LHCN-M2 (cell line): ENCODE data around the gene WDCP. TPM values are rescaled to one million over a fixed set of nuclear protein-coding genes. Genes with fewer than 3 reads are reported as not detected.
"Not testable (repeated sequence)": the region's sequence is repeated elsewhere in the genome, so short reads cannot be mapped to it uniquely, and the experiment has no call there.

Source experiments
- DNase-seq: peaks from one replicate; pipeline ENCODE4 v3.0.0-alpha.2; 2012; ENCODE audit warnings: low read depth
- total RNA-seq: library from RNA; depleted of rRNA; stranded (reverse); fragments of >200 nt; gene quantifications from 2 replicates; pipeline ENCODE4 v1.2.3, GENCODE V29; 2014

Gene WDCP
- total RNA-seq, 1 experiment from 2014 or later: 14.3 TPM

DNA sequence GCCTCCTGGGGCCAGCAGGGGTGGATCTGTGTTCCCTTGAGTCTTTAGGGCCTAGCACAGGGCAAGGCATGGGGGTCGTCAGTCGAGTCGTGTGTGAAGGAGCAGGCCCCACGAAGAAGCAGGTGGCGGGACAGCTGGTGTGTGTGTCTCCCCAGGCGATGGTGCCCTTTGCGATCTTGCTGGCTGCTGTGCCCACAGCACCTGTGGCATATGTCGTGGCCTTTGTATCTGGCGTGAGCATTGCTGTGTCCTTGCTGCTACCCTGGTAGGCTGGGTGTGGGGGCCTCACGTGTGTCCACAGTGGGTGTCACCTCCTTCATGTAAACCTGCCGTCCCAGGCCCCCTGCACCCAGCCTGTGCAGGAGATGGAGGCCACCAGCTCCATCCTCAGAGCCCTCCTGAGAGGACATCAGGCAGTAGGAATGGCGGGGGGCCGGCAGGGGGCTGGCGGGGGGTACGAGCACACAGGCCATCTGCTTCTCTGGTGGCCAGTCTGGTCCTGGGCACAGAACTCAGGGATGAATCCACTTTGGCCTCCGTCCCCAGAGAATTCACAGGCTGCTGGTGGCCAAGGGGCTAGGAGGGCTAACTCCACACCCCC, 24.1 kb downstream of the WDCP start:
- no peak for DNase-seq

DNA sequence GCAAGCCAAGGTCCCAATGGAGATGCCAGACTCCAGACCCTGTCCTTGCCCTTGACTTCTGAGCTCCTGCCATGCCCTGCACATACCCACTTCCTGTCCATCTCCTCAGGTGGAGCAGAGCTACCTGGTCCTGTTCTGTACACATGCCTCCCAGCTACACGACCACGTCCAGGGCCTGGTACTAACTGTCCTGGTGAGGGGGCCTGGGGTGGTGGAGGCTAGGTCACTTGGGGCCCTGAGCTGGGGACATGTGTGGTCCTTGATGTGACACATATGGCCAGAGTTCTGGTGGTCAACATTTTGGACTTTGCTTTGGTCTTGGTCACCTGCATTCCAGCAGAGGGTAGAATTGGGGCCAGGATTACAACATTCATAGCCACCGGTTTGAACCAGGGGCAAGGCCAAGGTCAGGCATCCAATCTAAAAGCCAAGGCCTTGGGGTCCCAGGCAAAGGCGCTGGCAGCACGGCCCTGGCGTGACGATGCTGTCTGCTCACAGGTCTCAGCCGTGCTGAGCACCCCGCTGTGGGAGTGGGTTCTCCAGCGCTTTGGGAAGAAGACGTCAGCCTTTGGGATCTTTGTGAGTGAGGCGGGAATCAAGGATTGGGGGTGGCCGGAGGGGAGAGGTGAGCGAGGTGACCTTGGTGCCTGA, 24.7 kb downstream of the WDCP start:
- DNase-seq: no peak

DNA sequence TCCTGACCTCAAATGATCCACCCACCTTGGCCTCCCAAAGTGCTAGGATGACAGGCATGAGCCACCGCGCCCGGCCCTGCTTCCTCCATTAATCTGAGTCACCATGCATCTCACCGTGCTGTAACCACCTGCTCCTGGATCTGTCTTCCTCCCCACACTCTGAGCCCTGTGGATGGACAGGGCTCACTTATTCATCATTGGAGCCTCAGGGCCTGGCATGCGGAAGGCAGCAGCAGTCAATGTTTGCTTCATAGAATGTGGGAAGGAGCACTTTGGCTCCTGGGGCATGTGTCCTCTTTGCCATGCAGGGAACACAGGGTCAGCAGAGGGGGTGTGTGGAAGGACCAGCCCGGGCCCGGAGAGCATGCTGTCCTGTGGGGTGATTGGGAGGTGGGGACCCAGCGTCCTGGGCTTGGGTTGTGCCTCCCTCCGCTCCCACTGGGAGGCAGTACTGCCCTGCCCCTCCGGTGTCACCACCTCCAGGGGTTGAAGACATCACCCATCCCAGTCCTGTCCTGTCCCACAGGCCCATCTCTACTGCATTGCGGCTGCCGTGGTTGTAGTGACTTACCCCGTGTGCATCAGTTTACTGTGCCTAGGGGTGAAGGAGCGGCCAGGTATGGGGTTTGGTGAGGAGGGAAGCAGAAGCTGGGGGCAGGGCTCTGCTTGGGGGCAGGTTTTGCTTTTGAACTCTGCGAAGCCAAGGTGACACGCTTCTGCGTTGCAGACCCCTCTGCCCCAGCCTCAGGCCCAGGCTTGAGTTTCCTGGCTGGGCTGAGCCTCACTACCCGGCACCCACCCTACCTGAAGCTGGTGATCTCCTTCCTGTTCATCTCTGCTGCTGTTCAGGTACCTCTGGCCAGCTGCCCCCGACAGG, 25.8 kb downstream of the WDCP start:
- DNase-seq: peak; percentile 40

DNA sequence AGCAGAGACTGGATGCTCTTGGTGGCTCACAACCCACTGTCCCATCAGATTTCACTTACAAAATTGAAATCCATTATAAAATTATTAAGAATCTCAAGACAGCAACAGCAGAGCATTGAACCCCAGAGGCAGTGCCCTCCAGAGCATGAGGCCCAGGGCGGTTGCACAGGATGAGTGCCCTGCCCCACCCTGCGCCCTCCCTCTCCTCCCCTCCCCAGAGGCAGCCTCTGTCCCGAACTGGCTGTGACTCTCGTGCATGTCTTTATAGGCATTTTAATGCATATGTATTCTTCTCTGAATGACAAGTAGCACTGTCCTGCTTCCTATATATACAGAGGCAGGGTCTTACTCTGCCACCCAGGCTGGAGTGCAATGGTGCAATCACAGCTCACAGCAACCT, 26.9 kb downstream of the WDCP start:
- no peak for DNase-seq

DNA sequence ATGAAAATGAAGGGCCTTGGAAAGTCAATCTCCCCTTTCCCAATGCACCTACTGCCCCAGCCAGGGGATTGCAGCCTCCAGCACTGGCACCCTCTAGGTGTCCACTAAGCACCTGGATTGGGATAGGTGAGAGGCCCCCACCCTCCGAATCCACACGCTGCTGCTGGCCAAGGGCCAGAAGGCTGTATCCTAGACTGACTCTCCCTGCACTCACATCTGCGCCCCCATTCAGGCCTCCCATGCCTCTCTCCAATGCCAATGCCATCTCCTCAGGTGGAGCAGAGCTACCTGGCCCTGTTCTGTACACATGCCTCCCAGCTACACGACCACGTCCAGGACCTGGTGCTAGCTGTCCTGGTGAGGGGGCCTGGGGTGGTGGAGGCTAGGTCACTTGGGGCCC, 27.5 kb downstream of the WDCP start:
- no peak for DNase-seq

DNA sequence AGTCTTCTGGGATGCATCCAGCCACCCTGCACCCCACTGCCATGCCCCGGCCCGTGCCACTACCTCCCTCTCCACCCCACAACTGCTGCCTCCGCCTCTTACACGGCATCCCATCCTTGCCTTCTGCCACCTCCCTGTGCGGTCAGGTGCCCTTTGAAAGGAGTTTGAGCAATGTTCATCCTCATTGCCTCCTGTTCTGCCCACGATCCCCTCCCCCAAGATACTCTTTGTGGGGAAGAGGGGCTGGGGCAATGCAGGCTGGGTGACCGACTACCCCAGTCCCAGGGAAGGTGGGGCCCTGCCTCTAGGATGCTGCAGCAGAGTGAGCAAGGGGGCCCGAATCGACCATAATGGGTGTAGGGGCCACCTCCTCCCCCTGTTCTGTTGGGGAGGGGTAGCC, 28.9 kb downstream of the WDCP start:
- no peak for DNase-seq

DNA sequence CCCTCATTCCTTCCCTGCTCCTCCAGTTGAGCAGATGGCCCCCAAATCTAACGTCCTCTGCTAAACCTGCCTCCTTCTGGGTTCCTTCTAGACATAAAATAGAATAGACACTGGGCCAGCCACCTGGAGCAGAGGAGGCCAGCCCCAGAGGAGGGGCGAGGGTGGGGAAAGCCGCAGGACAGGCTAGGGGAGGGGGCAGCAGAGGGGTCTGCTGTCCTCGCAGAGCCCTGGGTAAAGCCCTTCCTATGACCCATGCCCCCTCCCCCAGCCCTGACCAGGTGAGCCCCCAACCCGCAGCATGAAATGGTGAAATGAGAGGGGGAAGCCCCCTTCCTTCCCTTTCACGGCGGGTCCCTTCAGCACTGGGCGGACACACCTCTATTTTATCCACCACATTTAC, 29.5 kb downstream of the WDCP start:
- no peak for DNase-seq

DNA sequence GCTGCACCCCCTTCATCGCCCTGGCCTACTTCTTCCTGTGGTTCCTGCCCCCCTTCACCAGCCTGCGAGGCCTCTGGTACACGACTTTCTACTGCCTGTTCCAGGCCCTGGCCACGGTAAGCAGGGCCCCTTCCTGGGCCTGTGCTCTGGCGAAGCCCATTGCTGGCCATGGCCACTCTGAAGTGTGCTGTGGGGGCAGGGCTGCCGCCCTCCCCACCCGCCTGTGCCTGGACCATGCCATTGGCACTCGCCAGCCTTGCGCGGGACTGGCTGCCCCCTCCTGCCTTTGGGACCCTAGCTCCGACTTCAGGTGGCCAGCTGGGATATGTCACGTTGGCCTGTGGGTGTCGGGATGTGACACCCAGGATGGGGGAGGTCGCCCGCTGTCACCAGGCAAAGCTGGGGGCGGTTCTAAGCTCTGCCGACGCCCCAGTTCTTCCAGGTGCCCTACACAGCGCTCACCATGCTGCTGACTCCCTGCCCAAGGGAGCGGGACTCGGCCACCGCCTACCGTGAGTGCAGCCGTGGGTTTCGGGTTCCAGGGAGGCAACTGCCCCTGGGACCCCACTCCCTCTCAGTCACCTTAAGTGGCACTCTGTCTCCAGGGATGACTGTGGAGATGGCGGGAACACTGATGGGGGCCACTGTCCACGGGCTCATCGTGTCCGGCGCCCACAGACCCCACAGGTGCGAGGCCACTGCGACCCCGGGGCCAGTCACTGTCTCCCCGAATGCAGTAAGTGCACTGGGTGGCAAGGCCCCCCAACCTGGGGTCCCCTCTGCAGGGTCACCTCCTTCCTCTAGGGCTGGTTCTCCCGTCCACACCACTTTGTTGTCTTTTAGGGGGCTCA, 30.1 kb downstream of the WDCP start:
- DNase-seq: no peak

DNA sequence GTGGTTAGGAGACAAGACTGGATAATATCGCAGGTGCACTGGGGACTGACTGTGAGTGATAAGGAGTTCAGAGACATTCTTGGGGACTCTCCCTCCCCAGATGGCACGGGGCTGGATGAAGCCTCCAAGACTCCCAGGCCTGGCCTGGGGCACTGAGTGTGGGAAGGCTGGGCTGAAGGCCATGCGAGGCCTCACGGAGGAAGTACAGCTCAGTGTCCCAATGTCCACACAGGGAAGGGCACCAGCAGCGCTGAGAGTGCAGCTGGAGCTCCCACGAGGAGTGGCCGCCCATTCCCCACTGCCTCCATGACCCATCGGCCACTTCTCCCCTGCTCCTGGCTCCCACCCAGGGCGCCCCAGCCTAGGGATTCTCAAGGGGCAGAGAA, 30.8 kb downstream of the WDCP start:
- DNase-seq: no peak

DNA sequence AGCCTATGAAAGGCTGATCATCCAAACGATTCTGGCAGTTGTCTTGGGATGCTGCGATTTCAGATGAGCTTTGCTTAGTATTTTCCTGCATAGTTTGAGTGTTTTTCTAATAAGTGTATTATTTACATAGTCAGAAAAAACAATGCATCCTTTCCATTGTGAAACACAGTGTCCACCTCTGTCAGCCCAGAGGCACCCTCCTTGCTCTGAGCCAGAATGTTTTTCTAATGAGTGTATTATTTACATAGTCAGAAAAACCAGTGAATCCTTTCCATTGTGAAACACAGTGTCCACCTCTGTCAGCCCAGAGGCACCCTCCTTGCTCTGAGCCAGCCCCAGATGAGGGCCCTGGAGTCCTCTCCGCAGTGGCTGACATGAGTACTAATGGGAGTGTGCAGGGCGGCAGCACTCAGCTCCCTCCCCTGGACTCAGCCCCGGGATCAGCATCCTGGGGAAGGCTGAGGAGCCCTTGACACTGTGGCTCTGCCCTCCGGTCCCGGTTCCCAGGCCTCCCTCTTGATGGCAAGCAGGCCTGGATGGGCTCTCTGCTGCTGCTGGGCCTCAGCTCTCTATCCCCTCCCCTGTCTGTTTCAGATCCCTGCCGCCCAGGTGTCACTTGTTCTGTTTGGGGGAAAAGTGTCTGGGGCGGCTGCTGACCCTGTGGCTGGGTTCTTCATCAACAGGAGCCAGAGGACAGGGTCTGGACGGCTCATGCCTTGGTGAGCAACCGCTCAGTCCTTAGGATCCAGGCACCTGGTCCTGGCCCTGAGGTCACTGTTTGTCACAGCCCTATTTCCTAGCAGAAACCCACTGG, 31.4 kb downstream of the WDCP start:
- peak; percentile 90 for DNase-seq

DNA sequence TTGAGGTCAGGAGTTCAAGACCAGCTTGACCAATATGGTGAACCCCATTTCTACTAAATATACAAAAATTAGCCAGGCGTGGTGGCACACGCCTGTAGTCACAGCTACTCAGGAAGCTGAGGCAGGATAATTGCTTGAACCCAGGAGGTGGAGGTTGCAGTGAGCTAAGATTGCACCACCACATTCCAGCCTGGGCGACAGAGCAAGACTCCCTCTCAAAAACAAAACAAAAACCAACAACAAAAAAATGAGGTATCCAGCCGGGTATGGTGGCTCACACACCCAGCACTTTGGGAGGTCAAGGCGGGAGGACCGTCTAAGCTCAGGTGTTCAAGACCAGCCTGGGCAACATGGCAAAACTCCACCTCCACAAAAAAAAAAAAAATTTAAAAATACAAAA, 32.3 kb downstream of the WDCP start:
- not testable (repeated sequence) for DNase-seq

DNA sequence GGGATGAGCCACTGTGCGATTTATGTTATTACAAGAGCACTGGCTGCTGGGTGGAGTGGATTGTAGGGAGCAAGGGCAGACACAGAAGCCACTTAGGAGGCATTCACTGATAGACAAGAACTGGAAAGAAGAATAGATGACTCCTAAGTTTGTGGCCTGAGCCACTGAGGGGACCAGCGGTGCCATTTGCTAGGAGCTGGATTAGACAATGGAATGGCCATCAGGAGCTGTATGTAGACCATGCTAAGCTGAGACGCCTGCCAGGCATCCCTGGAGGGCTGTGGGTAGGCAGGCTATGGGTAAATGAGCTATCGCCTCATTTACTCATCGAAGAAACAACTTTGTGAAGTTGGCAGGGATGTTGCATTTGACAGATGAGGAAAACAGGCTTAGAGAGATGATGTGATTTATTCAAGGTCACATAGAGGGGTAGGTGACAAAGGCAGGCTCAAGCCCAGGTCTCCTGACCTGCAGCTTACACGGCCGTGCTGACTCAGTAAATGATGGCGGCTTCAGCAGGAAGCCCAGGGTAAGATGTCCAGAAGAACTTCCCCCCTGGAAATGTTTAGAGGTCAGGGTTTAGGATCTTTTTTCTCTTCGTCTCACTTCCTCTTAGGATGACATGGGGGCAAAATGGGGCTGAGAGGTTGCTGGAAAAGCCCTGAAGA, 34.5 kb downstream of the WDCP start:
- DNase-seq: no peak

DNA sequence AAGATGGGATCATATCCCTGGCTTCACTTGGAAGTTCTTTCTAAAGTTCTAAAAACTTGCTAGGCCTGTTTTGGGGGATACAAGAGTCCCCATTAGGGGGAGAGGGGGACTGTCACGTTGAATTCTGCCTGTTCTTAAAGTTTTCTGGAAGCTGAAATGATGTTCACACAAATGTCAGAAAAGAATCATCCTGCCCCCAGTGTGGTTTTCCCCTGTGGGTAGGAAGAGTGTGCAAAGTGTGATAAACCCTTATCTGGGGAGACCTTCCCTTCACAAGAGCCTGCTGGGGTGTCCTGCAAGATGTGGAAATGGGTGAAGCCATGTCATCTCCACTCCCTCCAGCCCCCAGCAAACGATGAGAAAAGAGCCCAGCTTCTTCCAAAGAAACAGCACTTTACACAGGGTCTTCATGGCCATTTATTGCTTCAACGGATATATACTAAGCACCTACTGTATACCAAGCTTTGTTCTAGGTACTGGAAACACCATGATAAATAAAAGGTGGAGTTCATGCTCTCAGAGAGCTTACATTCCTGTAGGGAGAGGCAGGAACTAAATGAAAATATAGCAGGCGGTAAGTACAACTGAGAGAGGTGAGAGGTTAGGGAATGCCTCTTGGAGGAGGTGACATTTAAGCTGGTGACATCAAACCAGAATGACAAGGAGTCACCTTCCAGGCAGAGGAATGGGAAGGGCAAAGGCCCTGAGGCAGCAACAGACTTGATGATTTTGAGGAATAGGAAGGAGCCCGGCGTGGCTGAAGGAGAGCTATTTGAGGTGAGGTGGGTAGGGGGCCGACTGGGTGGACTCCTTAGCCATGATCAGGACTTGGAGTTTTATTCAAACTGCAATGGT, 35.7 kb downstream of the WDCP start:
- DNase-seq: no peak

DNA sequence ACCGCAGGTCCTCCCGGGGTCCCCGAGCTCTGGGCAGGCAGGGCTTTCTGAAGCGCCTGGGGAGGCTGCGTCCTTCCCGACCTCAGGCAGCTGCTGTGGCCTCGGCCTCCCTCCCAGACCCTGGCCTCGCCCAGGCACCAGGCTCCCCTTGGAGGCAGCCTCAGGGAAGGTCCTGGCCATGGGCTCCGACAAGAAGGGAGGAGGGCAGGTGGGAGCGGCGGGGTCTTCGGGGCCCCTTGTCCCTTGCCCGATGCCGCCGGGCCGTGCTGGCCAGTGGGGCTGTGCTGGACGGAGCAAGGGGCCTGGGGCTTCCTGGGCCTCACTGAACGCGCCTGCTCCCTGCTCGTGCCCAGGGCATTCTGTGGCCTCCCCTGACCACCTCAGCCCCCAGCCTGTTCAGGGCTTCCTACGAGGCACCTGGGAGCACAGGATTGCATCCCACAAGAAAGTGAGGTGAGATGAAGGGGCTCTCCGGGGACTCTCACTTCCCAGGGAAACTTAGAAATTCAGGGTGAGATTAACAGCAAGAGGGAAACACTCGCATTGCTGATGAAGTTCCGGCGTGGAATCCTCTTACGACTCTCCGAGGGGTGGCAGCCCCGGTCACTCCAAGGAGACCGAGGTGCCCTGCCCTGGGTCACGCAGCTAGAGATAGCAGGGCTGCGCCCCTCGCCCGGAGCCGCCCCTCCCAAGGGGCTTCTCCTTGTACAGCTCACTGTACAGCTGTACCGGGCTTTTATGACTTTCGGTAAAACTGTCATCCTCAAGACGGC, 36.5 kb downstream of the WDCP start:
- DNase-seq: no peak

DNA sequence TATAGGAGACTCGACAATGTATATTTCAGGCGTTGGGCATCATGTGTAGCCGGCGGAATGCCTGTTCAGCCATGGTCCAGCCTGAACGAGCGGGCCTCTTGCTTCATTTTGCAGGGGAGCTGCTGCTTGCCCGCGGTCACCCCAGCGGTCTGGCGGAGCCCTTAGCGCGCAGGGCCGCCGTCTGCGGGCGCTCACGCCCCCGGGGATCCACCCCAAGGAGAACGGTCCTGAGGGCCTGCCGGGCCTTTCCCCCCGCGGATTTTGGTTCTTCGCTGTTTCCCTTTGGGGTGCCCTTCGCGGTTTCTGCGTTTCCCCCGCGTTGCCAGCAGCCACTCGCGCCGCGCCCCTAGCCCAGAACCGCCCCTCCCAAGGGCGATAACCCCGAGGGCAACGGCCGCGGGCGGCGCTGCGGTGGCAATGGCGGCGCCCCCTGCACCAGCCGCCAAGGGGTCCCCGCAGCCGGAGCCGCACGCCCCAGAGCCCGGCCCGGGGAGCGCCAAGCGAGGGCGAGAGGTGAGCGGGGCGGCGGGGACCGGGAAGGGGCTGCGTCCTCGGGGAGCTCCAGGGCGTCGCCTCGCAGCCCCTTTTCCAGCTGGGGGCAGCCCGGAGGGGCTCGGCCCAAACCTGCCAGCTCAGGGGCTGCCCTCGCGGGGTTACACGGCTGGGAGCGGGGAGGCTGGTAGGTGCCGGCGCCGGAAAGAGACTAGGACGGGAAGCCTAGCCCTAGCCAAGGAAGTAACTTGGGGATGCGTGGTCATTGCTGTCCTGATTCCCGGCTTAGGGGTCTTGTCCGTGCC, 37.3 kb downstream of the WDCP start, which contains the start of gene MFSD2B:
Gene MFSD2B (plus strand): TSS at position 406 of the 797 bp plus-strand sequence. CDS start 12 bp downstream, at position 418.
- no peak for DNase-seq

DNA sequence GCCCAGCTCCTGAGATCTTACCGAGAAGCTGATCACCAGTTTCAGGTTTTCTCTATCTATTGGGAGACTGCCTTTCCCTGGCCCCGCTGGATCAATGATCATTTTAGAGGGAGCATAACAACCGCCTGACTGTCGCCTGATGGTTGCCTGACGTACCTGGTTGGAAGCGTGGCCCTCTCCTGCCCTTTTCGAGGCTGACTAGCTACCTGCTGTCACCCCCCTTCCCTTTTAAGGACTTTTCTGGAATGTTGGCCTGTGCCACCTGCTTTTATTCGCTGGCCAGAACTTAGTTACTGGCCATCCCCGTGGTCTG, 37.9 kb downstream of the WDCP start:
- no peak for DNase-seq

DNA sequence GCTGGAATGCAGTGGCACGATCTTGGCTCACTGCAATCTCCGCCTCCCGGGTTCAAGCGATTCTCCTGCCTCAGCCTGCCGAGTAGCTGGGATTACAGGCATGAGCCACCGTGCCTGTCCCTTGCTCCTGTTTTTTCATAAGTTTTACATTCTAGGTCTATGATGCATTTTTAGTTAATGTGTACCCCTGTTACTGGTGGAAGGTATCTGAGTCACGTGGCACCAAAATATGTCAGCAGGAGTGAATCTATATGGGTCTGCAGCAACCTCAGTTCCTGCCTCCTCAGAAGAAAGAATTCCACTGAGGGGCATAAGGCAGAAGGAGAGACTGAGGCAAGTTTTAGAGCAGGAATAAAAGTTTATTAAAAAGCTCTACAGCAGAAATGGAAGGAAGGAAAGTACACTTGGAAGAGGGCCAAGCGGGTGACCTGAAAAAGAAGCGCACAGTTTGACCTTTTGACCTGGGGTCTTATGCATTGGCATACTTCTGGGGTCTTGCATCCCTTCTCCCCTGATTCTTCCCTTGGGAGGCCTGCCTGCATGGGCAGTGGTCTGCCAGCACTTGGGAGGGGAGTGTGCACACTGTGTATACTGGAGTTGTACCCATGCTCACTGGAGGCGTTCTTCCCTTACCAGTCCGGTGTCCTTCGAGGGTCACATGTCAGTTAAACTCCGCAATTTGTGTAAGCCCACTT, 38.4 kb downstream of the WDCP start:
- no peak for DNase-seq
